T-helper 1 cell treated with Interleukin-12 subunit alpha and Interleukin-12 subunit beta and Interleukin-4 antibody, amounts not matched to agents 30 ng/mL and 1 ng/mL, for 36 hours (primary cell): Measurements from ENCODE around the gene ZFTA. TPM values are rescaled to one million over a fixed set of nuclear protein-coding genes. Genes with fewer than 3 reads are reported as not detected.

Experiments used
- intact Hi-C: fragments of 100-400 bp; cut with micrococcal nuclease; formaldehyde crosslinking; loops from one replicate; pipeline ENCODE4 v1.15.1; 2024
- total RNA-seq: library from RNA; stranded (reverse); gene quantifications from 2 replicates; pipeline ENCODE4 v1.2.3, GENCODE V29; 2022

The ZFTA gene
- total RNA-seq, 1 donor from 2014 or later, result 2.2 TPM

- intact Hi-C loops, result no loop called here
These were observed 8.0 kb downstream of the ZFTA start for GRCh38 chr11:63760487-63761079.

DNA sequence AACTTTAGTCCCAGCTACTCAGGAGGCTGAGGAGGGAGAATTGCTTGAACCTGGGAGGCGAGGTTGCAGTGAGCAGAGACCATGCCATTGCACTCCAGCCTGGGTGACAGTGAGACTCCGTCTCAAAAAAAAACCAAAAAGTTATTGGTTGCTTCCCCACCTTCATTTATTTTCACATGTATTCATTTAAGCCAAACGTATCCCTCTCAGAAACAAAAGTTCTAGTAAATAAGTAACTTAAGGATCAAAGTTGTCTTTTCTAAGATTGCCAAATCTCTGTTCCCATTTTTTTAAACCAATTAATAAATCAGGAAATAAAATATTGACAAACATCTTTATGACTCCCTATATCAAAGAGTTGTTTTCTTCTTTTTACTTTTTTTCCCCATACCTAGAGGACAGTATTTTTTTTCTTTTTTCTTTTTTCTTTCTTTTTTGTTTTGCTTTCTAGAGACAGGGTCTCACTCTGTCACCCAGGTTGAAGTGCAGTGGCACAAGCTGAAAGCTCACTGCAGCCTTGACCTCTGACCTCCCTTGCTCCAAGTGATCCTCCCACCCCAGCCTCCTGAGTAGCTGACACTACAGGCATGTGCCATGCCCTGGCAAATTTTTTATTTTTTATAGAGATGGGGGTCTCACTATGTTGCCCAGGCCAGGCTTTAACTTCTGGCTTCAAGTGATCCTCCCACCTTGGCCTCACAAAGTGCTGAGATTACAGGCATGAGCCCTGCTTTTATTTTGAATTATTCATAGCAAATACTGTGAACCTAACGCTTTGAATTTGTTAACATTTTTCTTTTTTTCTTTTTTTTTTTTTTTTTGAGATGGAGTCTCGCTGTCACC lies 11.4 kb downstream of the ZFTA start:
- intact Hi-C loops, result no loop called here

DNA sequence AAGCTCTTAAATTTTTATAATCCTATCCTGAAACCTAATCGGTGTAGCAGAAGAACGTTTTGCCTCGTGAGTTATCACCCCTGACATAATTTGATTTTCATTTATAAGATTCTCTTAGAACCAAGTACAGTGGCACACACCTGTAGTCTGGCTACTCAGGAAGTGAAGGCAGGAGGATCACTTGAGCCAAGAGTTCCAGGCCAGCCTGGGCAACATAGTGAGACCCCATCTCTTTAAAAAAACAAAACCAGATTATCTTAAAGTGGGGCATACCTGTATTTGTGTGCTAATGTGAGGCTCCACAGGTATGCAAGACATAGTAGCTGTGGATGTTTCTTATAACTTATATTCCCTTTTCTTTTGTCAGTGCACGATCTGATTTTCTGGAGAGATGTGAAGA lies 19.0 kb downstream of the ZFTA start:
- intact Hi-C loops, result no loop called here

- intact Hi-C loops, result no loop called here
These were observed 21.6 kb downstream of the ZFTA start for GRCh38 chr11:63747011-63747410.

GRCh38 chr11:63745304-63746170 lies 23.0 kb downstream of the ZFTA start:
- intact Hi-C loops, result loop anchor here (1.0 kb wide), 1 partner anchor 403 kb away; no protein-coding TSS in a partner anchor

- intact Hi-C loops, result loop anchor here (1.0 kb wide), 5 partner anchors 57 to 704 kb away; partner anchors contain the start of gene ATL3
These were observed 29.7 kb downstream of the ZFTA start for GRCh38 chr11:63738720-63739360.

GRCh38 chr11:63737718-63738117 lies 30.9 kb downstream of the ZFTA start:
- intact Hi-C loops, result loop anchor here (1.0 kb wide), 5 partner anchors 55 to 702 kb away; partner anchors contain the start of gene ATL3

DNA sequence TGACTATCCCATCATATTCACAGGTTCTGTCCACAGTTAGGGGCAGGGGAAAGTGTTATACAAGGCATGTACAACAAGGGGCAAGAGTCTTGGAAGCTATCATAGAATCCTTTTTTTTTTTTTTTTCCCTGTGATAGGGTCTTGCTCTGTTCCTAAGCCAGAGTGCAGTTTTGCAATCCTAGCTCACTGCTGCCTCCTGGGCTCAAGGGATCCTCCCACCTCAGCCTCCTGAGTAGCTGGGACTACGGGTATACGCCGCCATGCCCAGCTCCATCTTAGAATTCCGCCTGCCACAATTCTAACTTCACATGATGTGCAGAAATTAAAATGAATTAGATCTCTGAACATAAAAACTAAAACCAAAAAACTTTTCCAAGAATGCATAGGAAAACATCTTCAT lies 31.7 kb downstream of the ZFTA start:
- intact Hi-C loops, result no loop called here

DNA sequence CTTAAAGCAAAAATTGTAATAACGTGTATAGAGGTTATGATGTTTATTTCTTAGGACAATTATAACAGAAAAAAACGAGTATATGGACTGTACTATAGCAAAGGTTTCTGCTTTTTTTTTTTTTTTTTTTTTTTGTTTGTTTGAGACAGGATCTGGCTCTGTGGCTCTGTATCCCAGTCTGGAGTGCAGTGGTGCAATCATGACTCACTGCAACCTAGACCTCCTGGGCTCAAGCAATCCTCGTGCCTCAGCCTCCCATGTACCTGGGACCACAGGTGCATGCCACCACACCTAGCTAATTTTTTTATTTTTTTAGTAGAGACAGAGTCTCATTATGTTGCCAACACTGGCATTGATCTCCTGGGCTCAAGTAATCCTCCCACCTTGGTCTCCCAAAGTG lies 39.2 kb downstream of the ZFTA start:
- intact Hi-C loops, result no loop called here

DNA sequence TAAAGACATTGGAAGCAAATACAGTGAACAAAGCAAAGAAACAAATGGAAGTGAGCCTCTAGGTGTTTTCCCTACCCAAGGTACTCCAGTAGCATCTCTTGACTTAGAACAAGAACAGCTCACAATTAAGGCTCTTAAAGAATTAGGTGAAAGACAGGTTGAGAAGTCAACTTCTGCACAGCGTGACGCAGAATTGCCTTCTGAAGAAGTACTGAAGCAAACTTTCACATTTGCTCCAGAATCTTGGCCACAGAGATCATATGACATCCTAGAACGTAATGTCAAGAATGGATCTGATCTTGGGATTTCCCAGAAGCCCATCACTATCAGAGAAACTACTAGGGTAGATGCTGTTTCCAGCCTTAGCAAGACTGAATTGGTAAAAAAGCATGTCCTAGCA lies 48.0 kb downstream of the ZFTA start:
- intact Hi-C loops, result no loop called here

GRCh38 chr11:63719987-63720386 lies 48.6 kb downstream of the ZFTA start:
- intact Hi-C loops, result no loop called here

- intact Hi-C loops, result no loop called here
These were observed 49.6 kb downstream of the ZFTA start for GRCh38 chr11:63719001-63719400.

Other genes starting within 250 kb of the ZFTA start
- gene PLAAT4, start 232.0 kb downstream of the ZFTA start, total RNA-seq, result 136 and 138 TPM in 2 replicates
- 0.29 TPM in 1 of 2 replicates, not detected in the other for gene PLAAT2, start 205.4 kb downstream of the ZFTA start, total RNA-seq
- gene PLAAT3, start 154.3 kb downstream of the ZFTA start, total RNA-seq, result 2.9 and 3.0 TPM in 2 replicates
- gene ATL3, start 97.4 kb downstream of the ZFTA start, total RNA-seq, result 31.1 and 33.0 TPM in 2 replicates
- gene RTN3, start 87.3 kb downstream of the ZFTA start, total RNA-seq, result 61.0 and 63.9 TPM in 2 replicates
- gene SPINDOC, start 44.7 kb upstream of the ZFTA start, total RNA-seq, result 40.2 and 40.9 TPM in 2 replicates
- gene MARK2, start 70.3 kb upstream of the ZFTA start, total RNA-seq, result 65.9 and 70.4 TPM in 2 replicates
- 0.17 TPM in 1 of 2 replicates, not detected in the other for gene RCOR2, start 148.4 kb upstream of the ZFTA start, total RNA-seq
- gene NAA40, start 170.2 kb upstream of the ZFTA start, total RNA-seq, result 32.2 and 34.7 TPM in 2 replicates
- gene COX8A, start 205.8 kb upstream of the ZFTA start, total RNA-seq, result 350 and 373 TPM in 2 replicates
- gene OTUB1, start 217.7 kb upstream of the ZFTA start, total RNA-seq, result 107 and 108 TPM in 2 replicates